H9 (cell line): ENCODE measurements around the gene C16orf95. TPM values are rescaled to one million over a fixed set of nuclear protein-coding genes. Genes with fewer than 3 reads are reported as not detected.
"Not testable (repeated sequence)": the region's sequence is repeated elsewhere in the genome, so short reads cannot be mapped to it uniquely, and the experiment has no call there.

Source experiments
- DNase-seq: peaks from one replicate; pipeline ENCODE4 v3.0.0-alpha.2; 2017
- H2AFZ ChIP-seq: one replicate; pipeline ENCODE4 v1.6.1; 2013; ENCODE audit warnings: mild to moderate bottlenecking, low read length, control low read depth, moderate library complexity
- H2AK5ac ChIP-seq: 2 replicates; pipeline ENCODE4 v1.6.1; 2013; ENCODE audit warnings: low read length, control low read depth, mixed read lengths; ENCODE audit not compliant: insufficient read length
- H2BK120ac ChIP-seq: one replicate; pipeline ENCODE4 v1.6.1; 2013; ENCODE audit warnings: low read depth, mild to moderate bottlenecking, low read length, control low read depth, inconsistent platforms; ENCODE audit not compliant: poor library complexity, severe bottlenecking
- H2BK12ac ChIP-seq: 2 replicates; pipeline ENCODE4 v1.6.1; 2013; ENCODE audit warnings: low read length, control low read depth, mixed read lengths, low read depth; ENCODE audit not compliant: insufficient read length
- H2BK15ac ChIP-seq: 2 replicates; pipeline ENCODE4 v1.6.1; 2013; ENCODE audit warnings: low read depth, low read length, control low read depth
- H2BK20ac ChIP-seq: one replicate; pipeline ENCODE4 v1.6.1; 2013; ENCODE audit warnings: low read depth, mild to moderate bottlenecking, low read length, control low read depth, inconsistent platforms; ENCODE audit not compliant: poor library complexity, severe bottlenecking
- H2BK5ac ChIP-seq: 2 replicates; pipeline ENCODE4 v1.6.1; 2013; ENCODE audit warnings: low read length, control low read depth, mixed read lengths; ENCODE audit not compliant: insufficient read length
- H3K14ac ChIP-seq: 2 replicates; pipeline ENCODE4 v1.6.1; 2013; ENCODE audit warnings: low read length, control low read depth; ENCODE audit not compliant: insufficient read depth
- H3K18ac ChIP-seq: 2 replicates; pipeline ENCODE4 v1.6.1; 2013; ENCODE audit warnings: low read depth, mild to moderate bottlenecking, mixed read lengths, low read length, control low read depth; ENCODE audit not compliant: insufficient read length
- H3K23ac ChIP-seq: 2 replicates; pipeline ENCODE4 v1.6.1; 2013; ENCODE audit warnings: low read length, control low read depth, mixed read lengths, low read depth; ENCODE audit not compliant: insufficient read length
- H3K23me2 ChIP-seq: 2 replicates; pipeline ENCODE4 v1.6.1; 2013; ENCODE audit warnings: low read depth, mild to moderate bottlenecking, mixed read lengths, low read length, control low read depth; ENCODE audit not compliant: insufficient read length, poor library complexity, severe bottlenecking
- H3K27ac ChIP-seq: 2 replicates; pipeline ENCODE4 v1.5.1; 2013; ENCODE audit warnings: low read length, control low read depth, mixed read lengths, low read depth; ENCODE audit not compliant: insufficient read length
- H3K27me3 ChIP-seq: 2 replicates; pipeline ENCODE4 v1.6.1; 2013; ENCODE audit warnings: low read length, control low read depth, inconsistent platforms; ENCODE audit not compliant: insufficient read depth
- H3K4ac ChIP-seq: 2 replicates; pipeline ENCODE4 v1.6.1; 2013; ENCODE audit warnings: low read depth, mild to moderate bottlenecking, control low read depth, inconsistent platforms, low read length, moderate library complexity
- H3K4me1 ChIP-seq: 2 replicates; pipeline ENCODE4 v1.6.1; 2013; ENCODE audit warnings: low read length, control low read depth, inconsistent platforms; ENCODE audit not compliant: insufficient read depth
- H3K4me2 ChIP-seq: 2 replicates; pipeline ENCODE4 v1.6.1; 2013; ENCODE audit warnings: low read length, control low read depth, mixed read lengths; ENCODE audit not compliant: insufficient read length, insufficient read depth
- H3K56ac ChIP-seq: 2 replicates; pipeline ENCODE4 v1.6.1; 2013; ENCODE audit warnings: low read depth, mild to moderate bottlenecking, mixed read lengths, low read length, control low read depth; ENCODE audit not compliant: insufficient read length
- H3K79me1 ChIP-seq: 2 replicates; pipeline ENCODE4 v1.6.1; 2013; ENCODE audit warnings: low read depth, mild to moderate bottlenecking, moderate library complexity, low read length, control low read depth, inconsistent platforms; ENCODE audit not compliant: insufficient read depth, poor library complexity, severe bottlenecking
- H3K79me2 ChIP-seq: 2 replicates; pipeline ENCODE4 v1.6.1; 2013; ENCODE audit warnings: low read length, control low read depth, inconsistent platforms; ENCODE audit not compliant: insufficient read depth
- H3K9ac ChIP-seq: 2 replicates; pipeline ENCODE4 v1.6.1; 2013; ENCODE audit warnings: low read length, control low read depth, mixed read lengths; ENCODE audit not compliant: insufficient read length; ENCODE audit errors: extremely low read depth
- H3K9me3 ChIP-seq: one replicate; pipeline ENCODE4 v1.6.1; 2013; ENCODE audit warnings: low read depth, low read length, inconsistent platforms; ENCODE audit not compliant: control insufficient read depth
- H3T11ph ChIP-seq: one replicate; pipeline ENCODE4 v1.6.1; 2013; ENCODE audit warnings: mild to moderate bottlenecking, low read length, control low read depth, inconsistent platforms
- H4K20me1 ChIP-seq: one replicate; pipeline ENCODE4 v1.6.1; 2013; ENCODE audit not compliant: control insufficient read depth, insufficient read length, insufficient read depth
- H4K5ac ChIP-seq: 2 replicates; pipeline ENCODE4 v1.6.1; 2013; ENCODE audit warnings: low read depth, mild to moderate bottlenecking, mixed read lengths, low read length, control low read depth; ENCODE audit not compliant: insufficient read length
- H4K8ac ChIP-seq: replicated peaks from 2 replicates; pipeline ENCODE4 v1.6.1; 2013; ENCODE audit warnings: low read length, control low read depth, mixed read lengths, low read depth; ENCODE audit not compliant: insufficient read length
- H4K91ac ChIP-seq: 2 replicates; pipeline ENCODE4 v1.6.1; 2013; ENCODE audit warnings: low read depth, mild to moderate bottlenecking, moderate library complexity, mixed read lengths, low read length, control low read depth; ENCODE audit not compliant: insufficient read length
- H3K27ac Mint-ChIP-seq, 3 experiments: 2 replicates in 2 of 3; 3 replicates in 1 of 3; pipeline ENCODE4 v1.8.0; 2020 to 2021; ENCODE audit warnings: mixed read lengths in 3 of 3, mild to moderate bottlenecking in 1 of 3, moderate library complexity in 1 of 3
- H3K27me3 Mint-ChIP-seq: 2 replicates; pipeline ENCODE4 v1.8.0; 2021; ENCODE audit warnings: low read depth, mild to moderate bottlenecking, moderate library complexity, mixed read lengths
- H3K36me3 Mint-ChIP-seq, 3 experiments: 2 replicates in 2 of 3; 3 replicates in 1 of 3; pipeline ENCODE4 v1.8.0; 2020 to 2021; ENCODE audit warnings: low read depth in 3 of 3, mixed read lengths in 3 of 3; ENCODE audit not compliant: insufficient read depth in 1 of 3
- H3K4me1 Mint-ChIP-seq, 2 experiments: 2 replicates each; pipeline ENCODE4 v1.8.0; 2020; ENCODE audit warnings: mixed read lengths in 2 of 2
- H3K4me3 Mint-ChIP-seq, 2 experiments: 2 replicates in 1 of 2; 3 replicates in 1 of 2; pipeline ENCODE4 v1.8.0; 2020 to 2021; ENCODE audit warnings: mild to moderate bottlenecking in 2 of 2, mixed read lengths in 2 of 2, moderate library complexity in 1 of 2
- H3K9me3 Mint-ChIP-seq, 2 experiments: 2 replicates in 1 of 2; 3 replicates in 1 of 2; pipeline ENCODE4 v1.8.0; 2020; ENCODE audit warnings: mild to moderate bottlenecking in 2 of 2, mixed read lengths in 2 of 2, moderate library complexity in 1 of 2
- WGBS: extraction: QIAGEN DNeasy Blood & Tissue Kit; methylation state at CpG from one replicate; pipeline ENCODE4 v1.1.7; 2013; ENCODE audit warnings: missing lambda C conversion rate, low lambda C conversion rate, mixed read lengths; ENCODE audit not compliant: insufficient read length; ENCODE audit errors: extremely low coverage; 5-methylcytosine and 5-hydroxymethylcytosine counted together
- total RNA-seq: library from RNA; stranded (reverse); gene quantifications from 2 replicates; pipeline ENCODE4 v1.2.1, GENCODE V29; 2021
- TF ChIP-seq, protein P1 (sequence below): fragments of 200-600 bp; sonication (generic); conservative IDR thresholded peaks from 3 replicates; pipeline ENCODE4 v1.8.0; 2021; ENCODE audit warnings: antibody characterized with exemption, mild to moderate bottlenecking

Gene C16orf95
- total RNA-seq, 1 experiment from 2014 or later: 5.6 TPM

DNA sequence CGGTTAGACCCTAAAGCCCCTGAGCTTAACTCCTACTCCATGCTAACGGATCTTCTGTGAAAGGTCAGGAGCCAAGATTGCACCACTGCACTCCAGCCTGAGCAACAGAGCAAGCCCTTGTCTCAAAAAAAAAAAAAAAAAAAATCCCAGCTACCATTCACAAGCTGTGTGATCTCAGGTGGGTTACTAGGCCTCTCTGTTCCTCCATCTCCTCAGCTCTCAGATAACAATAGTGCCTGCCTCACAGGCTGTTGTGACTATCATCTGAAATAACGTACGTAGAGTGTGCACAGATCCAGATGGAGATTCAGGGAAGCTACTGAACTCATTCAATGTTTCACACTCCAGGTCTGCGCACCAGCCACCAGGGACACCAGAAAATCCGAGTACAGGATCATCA lies 57.8 kb downstream of the C16orf95 start:
- H3T11ph ChIP-seq: no peak overlapping the region
- no peak overlapping the region for H3K4ac ChIP-seq
- no peak overlapping the region for H3K18ac ChIP-seq
- no peak overlapping the region for H3K56ac ChIP-seq
- Mint-ChIP-seq H3K4me1 (peaks cover 7 to 8% of the 10 kb centered on the region in 2 experiments), H3K9me3 (peaks cover 7 to 8% of the 10 kb centered on the region in 2 experiments; a peak in 4 of 5 replicates), H3K27me3 (no peaks in the 10 kb centered on the region; the same call in 1 of the 2 replicates), H3K4me3 (no peak overlapping the region), H3K36me3 (peaks cover 3 to 7% (median 6%) of the 10 kb centered on the region in 3 experiments; a peak in 5 of 7 replicates), H3K27ac (no peak overlapping the region)
- no peak for DNase-seq
- no peak overlapping the region for H3K14ac ChIP-seq
- H2BK15ac ChIP-seq: no peak overlapping the region
- H3K9me3 ChIP-seq: no peaks in the 10 kb centered on the region
- H4K20me1 ChIP-seq: no peaks in the 10 kb centered on the region
- no peaks in the 10 kb centered on the region for H3K23me2 ChIP-seq
- no peaks in the 10 kb centered on the region for H3K27me3 ChIP-seq
- no peak overlapping the region for H3K9ac ChIP-seq
- TF ChIP-seq, protein P1, sequence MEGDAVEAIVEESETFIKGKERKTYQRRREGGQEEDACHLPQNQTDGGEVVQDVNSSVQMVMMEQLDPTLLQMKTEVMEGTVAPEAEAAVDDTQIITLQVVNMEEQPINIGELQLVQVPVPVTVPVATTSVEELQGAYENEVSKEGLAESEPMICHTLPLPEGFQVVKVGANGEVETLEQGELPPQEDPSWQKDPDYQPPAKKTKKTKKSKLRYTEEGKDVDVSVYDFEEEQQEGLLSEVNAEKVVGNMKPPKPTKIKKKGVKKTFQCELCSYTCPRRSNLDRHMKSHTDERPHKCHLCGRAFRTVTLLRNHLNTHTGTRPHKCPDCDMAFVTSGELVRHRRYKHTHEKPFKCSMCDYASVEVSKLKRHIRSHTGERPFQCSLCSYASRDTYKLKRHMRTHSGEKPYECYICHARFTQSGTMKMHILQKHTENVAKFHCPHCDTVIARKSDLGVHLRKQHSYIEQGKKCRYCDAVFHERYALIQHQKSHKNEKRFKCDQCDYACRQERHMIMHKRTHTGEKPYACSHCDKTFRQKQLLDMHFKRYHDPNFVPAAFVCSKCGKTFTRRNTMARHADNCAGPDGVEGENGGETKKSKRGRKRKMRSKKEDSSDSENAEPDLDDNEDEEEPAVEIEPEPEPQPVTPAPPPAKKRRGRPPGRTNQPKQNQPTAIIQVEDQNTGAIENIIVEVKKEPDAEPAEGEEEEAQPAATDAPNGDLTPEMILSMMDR: no peak
- no peak overlapping the region for H2BK12ac ChIP-seq
- H3K4me1 ChIP-seq: no peaks in the 10 kb centered on the region
- H3K79me1 ChIP-seq: no peaks in the 10 kb centered on the region
- H3K23ac ChIP-seq: no peak overlapping the region
- no peaks in the 10 kb centered on the region for H3K79me2 ChIP-seq
- H2AK5ac ChIP-seq: no peak overlapping the region
- H2BK120ac ChIP-seq: no peak overlapping the region
- H4K91ac ChIP-seq: no peak overlapping the region
- no peak overlapping the region for H4K5ac ChIP-seq
- no peak overlapping the region for H3K4me2 ChIP-seq
- no peak overlapping the region for H2BK20ac ChIP-seq
- no peak overlapping the region for H2AFZ ChIP-seq
- no peak overlapping the region for H4K8ac ChIP-seq
- no peak overlapping the region for H2BK5ac ChIP-seq
- no peak overlapping the region for H3K27ac ChIP-seq
- WGBS: no CpG with 5 or more reads among the region's 6 CpGs

- H3K27me3 Mint-ChIP-seq, H3K23me2 ChIP-seq, DNase-seq, H3K27ac Mint-ChIP-seq, H3K4me1 Mint-ChIP-seq, H3K9me3 Mint-ChIP-seq, H3K79me2 ChIP-seq, H4K5ac ChIP-seq, H4K91ac ChIP-seq, H3K4me3 Mint-ChIP-seq, H3K4me1 ChIP-seq, H2BK20ac ChIP-seq, H3K23ac ChIP-seq, H3K56ac ChIP-seq, H2BK12ac ChIP-seq, H3K27ac ChIP-seq, H3K9ac ChIP-seq, H4K20me1 ChIP-seq, H3K18ac ChIP-seq, H3K27me3 ChIP-seq, H2AFZ ChIP-seq, H3K4me2 ChIP-seq, H3K9me3 ChIP-seq, H3T11ph ChIP-seq, H3K4ac ChIP-seq, H3K79me1 ChIP-seq, H2AK5ac ChIP-seq, H2BK15ac ChIP-seq, H3K36me3 Mint-ChIP-seq, H4K8ac ChIP-seq, H3K14ac ChIP-seq, H2BK120ac ChIP-seq, H2BK5ac ChIP-seq: not testable (repeated sequence)
- no CpG with 5 or more reads among the region's 3 CpGs for WGBS
Measured at GRCh38 chr16:87258653-87259052, 58.5 kb downstream of the C16orf95 start.
